GM18498 (cell line): ENCODE results near the gene PAX6.
"Not testable (repeated sequence)": the region's sequence is repeated elsewhere in the genome, so short reads cannot be mapped to it uniquely, and the experiment has no call there.

Source experiments
- ATAC-seq: cut with Tn5 transposase; IDR thresholded peaks from one replicate; pipeline ENCODE4 v1.9.1; 2021; ENCODE audit warnings: mild to moderate bottlenecking, moderate library complexity; ENCODE audit not compliant: unreplicated experiment

The PAX6 gene

GRCh38 chr11:31779374-31779791, 31.7 kb downstream of the PAX6 start:
- ATAC-seq, result no peak

GRCh38 chr11:31772412-31772811, 38.7 kb downstream of the PAX6 start:
- no peak for ATAC-seq

- ATAC-seq, result no peak
Measured at GRCh38 chr11:31770011-31770700, 41.0 kb downstream of the PAX6 start.

- ATAC-seq, result no peak
Measured at GRCh38 chr11:31768749-31769640, 42.1 kb downstream of the PAX6 start.

GRCh38 chr11:31767685-31768084, 43.4 kb downstream of the PAX6 start:
- ATAC-seq, result no peak

GRCh38 chr11:31767066-31767465, 44.1 kb downstream of the PAX6 start:
- ATAC-seq, result no peak

- no peak for ATAC-seq
Measured at GRCh38 chr11:31764766-31765165, 46.4 kb downstream of the PAX6 start.

- ATAC-seq, result no peak
Measured at GRCh38 chr11:31764261-31764660, 46.9 kb downstream of the PAX6 start.

GRCh38 chr11:31763296-31763695, 47.8 kb downstream of the PAX6 start:
- ATAC-seq, result no peak

- no peak for ATAC-seq
Measured at GRCh38 chr11:31761636-31762035, 49.5 kb downstream of the PAX6 start.

- no peak for ATAC-seq
Measured at GRCh38 chr11:31757260-31757835, 53.8 kb downstream of the PAX6 start.

- no peak for ATAC-seq
Measured at GRCh38 chr11:31747581-31747980, 63.5 kb downstream of the PAX6 start.

GRCh38 chr11:31740731-31741368, 70.3 kb downstream of the PAX6 start:
- not testable (repeated sequence) for ATAC-seq

- ATAC-seq, result no peak
Measured at GRCh38 chr11:31740131-31740530, 71.0 kb downstream of the PAX6 start.
